ENCODE results near the gene AS3MT.

GRCh38 chr10:102832248-102832647 is 37.0 kb upstream of the AS3MT start:
- no peak for TF ChIP-seq CTCF (IDR thresholded peaks at IDR 0.05; ENCODE audit: low read depth, low read length)
- TF ChIP-seq EZH2phosphoT487 (IDR thresholded peaks at IDR 0.05; ENCODE audit: low read depth) = no peak
